H4 (cell line): Measurements from ENCODE around the gene KLHL18. TPM values are rescaled to one million over a fixed set of nuclear protein-coding genes. Genes with fewer than 3 reads are reported as not detected.
"Not testable (repeated sequence)": the region's sequence is repeated elsewhere in the genome, so short reads cannot be mapped to it uniquely, and the experiment has no call there.

Experiments
- DNase-seq: peaks from one replicate; pipeline ENCODE4 v3.0.0-alpha.2; 2015; ENCODE audit warnings: low spot score
- total RNA-seq: library from RNA; depleted of rRNA; stranded (reverse); fragments of >200 nt; shearing (Covaris generic); gene quantifications from 2 replicates; pipeline ENCODE4 v1.2.3, GENCODE V29; 2014

KLHL18 gene
- total RNA-seq, 1 experiment from 2014 or later, result 17.5 TPM

DNA sequence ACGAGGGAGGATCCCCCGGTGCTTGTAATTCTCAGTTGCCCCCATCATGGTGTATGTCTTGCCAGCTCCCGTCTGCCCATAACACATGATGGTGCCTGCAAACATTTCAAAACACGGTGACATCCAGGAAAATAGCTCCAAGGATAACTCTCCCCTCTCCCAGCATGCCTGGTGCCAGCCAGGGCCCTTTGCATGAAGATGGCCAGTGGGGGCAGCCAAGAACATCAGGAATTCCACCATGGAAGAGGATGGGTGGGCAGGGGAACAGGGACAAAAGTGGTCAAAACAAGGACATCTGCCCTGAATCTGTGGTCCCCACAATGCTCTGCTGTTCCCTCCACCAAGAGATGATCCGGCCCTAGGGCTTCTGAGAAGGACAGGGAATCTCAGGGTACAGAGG is 9.2 kb upstream of the KLHL18 start:
- no peak for DNase-seq

DNA sequence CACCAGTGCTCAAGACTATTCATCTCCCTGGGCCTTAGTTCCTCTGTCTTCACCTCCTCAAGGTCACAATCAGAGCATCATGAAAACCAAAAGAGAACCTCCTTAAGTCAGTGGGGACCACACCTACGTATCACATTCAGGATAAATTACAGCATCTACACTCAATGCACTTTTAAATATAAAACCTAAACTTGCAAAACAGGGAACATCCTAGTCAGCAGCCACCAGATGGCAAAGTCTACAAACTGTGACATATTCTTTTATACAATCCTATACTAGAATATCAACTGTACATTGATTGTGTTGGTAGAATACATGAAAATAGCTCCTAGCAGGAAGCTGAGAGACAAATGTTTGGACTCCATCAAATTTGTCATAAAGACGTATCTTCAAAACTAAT is 8.1 kb upstream of the KLHL18 start:
- DNase-seq, result no peak

DNA sequence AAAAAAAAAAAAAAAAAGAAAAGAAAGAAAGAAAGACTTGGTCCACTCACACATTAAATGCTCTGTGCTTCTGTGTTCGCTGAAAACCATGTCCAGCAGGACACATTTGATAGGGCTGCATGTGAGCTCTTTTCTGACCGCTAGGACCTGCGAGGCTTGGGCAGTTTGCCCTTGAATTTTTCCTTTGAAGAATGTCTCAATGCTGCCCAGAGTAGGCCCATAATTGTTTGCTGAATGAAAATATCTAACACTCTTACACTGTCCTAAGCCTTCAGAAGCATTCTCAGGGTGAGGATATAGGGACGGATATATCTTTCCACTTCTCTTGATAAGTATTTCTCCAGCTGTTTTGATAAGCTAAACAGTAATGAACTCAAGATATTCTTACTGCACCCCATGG is 6.2 kb upstream of the KLHL18 start:
- no peak for DNase-seq

DNA sequence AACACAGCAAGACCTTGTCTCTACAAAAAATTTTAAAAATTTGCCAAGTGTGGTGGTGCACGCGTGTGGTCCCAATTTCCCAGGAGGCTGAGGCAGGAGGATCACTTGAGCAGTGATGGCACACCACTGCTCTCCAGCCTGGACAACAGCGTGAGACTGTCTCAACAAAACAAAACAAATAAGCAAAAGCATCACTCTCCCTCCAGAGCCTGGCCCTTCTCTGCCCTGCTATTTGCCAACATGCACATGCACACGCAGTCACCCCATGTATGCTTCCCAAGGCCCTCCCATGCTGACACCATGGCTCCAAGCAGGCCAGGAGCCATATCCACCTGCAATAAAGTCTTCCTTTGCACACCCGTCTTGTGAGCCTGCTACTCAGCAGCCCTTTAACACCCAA is 2.2 kb upstream of the KLHL18 start:
- no peak for DNase-seq

GRCh38 chr3:47283193-47283537 is 421 bp downstream of the KLHL18 start:
- no peak for DNase-seq

DNA sequence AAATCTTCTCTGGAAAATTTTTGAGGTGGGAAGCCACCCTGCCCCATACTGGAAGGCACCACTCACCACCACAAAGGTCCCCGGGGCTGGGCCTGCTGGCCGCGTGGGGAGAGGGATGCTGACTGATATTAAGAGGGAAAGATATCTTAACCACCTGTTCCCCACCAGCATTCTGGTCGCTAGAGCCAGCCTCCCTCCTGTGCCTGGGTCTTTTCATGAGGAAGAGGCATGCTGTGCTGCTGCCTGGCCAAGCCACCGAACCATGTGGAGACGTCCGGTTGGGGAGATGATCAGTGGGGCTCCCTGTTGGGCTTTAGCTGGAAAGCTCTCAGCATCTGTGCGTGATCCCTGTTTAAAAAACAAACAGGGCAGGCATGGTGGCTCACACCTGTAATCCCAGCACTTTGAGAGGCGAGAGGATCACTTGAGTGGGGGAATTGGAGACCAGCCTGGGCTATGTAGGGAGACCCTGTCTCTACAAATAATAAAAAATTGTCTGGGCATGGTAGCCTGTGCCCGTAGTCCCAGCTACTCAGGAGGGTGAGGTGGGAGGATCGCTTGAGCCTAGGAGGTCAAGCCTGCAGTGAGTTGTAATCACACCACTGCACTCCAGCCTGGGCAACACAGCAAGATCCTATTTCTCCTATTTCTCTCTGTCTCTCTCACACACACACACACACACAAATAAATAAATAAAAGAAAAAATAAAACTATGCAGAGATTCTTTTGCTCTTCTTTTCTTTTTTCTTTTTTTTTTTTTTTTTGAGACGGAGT is 1.0 kb downstream of the KLHL18 start:
- no peak for DNase-seq

- DNase-seq, result no peak
Observed at GRCh38 chr3:47288966-47289910, 6.5 kb downstream of the KLHL18 start.

DNA sequence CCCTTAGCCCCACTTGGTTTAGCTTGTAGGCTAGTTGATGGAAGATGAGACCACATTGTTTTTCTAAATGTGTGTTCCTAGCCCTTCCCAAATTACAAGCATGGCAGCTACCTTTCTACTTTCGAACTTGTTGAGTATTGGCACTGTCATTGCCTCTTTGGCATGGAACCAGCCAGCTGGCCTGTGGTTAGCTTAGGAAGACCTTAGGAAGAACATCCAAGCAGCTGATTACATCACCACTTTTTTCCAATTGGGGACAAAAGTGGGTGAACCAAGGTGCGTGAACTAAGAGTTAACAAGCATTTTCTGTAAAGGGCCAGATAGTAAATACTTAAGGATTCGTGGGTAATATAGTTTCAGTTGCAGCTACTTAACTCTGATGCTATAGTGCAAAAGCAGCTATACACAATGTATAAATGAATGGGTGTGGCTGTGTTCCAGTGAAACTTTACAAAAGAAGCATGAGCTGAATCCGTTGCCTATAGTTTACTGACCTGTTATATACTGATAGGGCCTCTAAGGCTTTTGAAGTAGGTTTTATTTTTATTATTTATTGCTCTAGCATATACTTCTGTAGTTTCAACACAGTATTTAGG is 8.5 kb downstream of the KLHL18 start:
- no peak for DNase-seq

- DNase-seq, result not testable (repeated sequence)
Observed at GRCh38 chr3:47291754-47292420, 9.1 kb downstream of the KLHL18 start.

DNA sequence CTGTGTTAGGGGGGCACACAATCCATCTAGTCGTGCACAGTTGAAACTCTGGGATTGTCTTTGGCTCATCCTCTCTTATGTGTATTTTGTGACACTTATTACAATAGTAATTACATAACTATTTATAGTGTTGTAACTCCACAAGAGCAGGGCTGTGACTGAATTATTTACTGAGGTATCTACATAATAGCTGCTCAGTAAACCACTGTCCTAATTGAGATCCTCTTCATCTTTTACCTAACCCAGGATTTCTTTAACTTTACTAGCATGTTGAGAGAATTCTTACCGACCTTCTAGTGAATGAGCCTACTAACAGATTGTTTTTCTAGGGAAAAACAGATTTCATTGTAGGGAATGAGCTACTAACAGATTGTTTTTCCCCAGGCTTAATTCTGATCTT is 11.1 kb downstream of the KLHL18 start:
- no peak for DNase-seq

- no peak for DNase-seq
Observed at GRCh38 chr3:47294392-47294791, 11.6 kb downstream of the KLHL18 start.

- no peak for DNase-seq
Observed at GRCh38 chr3:47295322-47295721, 12.6 kb downstream of the KLHL18 start.

- DNase-seq, result no peak
Observed at GRCh38 chr3:47295976-47296375, 13.2 kb downstream of the KLHL18 start.

- no peak for DNase-seq
Observed at GRCh38 chr3:47296562-47297302, 14.0 kb downstream of the KLHL18 start.

DNA sequence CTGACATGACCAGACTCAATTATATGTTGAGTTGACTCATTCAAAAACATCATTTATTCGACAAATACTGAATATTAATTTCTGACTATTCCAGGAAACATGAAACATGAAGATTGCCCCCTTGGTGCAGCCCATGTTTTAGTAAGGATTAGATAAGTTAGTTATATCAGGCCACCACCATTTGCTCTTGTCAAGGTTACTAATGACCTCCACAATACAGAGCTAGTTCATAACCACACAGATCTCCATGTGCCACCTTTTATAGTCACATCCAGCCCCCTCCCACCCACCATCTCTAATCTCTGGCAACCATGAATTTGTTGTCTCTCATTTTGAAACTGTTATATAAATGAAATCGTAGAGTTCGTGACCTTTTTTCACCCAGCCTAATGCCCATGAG is 15.7 kb downstream of the KLHL18 start:
- DNase-seq, result no peak

DNA sequence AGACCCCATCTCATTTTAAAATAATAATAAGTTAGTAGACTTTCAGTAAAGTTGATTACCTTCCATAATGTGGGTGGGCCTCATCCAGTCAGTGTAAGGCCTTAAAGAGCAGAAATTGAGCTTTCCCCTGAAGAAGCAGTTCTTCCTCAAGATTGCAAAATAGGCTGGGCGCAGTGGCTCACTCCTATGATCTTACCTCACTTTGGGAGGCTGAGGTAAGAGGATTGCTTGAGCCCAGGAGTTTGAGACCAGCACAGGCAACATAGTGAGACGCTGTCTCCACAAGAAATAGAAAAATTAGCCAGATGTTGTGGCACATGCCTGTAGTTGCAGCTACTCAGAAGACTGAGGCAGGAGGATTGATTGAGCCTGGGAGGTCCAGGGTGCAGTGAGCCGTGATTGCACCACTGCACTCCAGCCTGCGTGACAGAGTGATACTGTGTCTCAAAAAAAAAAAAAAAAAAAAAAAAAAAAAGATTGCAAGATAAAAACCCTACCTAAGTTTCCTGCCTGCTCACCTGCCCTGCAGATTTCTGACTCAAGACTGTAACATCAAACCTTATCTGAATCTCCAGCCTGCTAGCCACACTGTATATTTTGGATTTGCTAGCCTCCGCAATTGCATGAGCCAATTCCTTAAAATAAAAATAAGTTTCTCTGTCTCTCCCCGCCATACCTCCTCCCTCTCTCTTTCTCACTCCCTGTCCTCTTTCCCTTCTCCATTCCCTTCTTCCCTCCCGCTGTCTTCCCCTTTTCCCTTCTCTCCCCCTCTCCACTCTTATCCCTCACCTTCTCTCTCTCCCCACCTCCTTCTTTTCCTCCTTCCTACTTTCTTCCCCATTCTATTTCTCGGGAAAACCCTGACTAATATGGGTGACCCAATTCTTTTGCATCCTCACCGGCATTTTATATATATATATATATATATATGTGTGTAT is 16.9 kb downstream of the KLHL18 start:
- DNase-seq, result no peak

GRCh38 chr3:47301456-47301855 is 18.7 kb downstream of the KLHL18 start:
- no peak for DNase-seq

- no peak for DNase-seq
Observed at GRCh38 chr3:47306022-47306421, 23.3 kb downstream of the KLHL18 start.

GRCh38 chr3:47309231-47309630 is 26.5 kb downstream of the KLHL18 start:
- not testable (repeated sequence) for DNase-seq

DNA sequence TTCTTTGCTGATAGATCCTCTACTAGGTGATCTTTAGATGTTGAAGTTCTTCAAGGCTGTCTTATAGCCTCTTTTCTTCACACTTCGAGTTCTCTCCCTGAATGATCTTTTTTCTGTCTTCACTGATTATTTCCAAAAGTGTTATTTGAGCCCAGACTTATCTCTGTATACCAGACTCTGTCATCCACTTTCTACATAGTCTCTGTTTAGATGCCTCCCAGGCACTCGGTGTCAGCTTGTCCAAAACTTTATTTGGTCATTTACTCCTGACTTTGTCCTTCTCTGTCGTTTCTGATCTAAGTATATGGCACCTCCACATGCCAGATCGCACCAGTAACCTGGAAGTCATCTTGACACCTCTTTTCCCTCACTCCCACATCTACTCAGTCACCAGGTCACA is 27.6 kb downstream of the KLHL18 start:
- no peak for DNase-seq
